Measurements from ENCODE around the gene MICU1.
"Not testable (repeated sequence)": the region's sequence is repeated elsewhere in the genome, so short reads cannot be mapped to it uniquely, and the experiment has no call there.

Gene MICU1

GRCh38 chr10:72375585-72375984 is 250.3 kb downstream of the MICU1 start:
- no peak for DNase-seq

- DNase-seq: no peak
Observed at GRCh38 chr10:72375173-72375572, 250.7 kb downstream of the MICU1 start.

GRCh38 chr10:72370201-72370722 is 255.6 kb downstream of the MICU1 start:
- no peak for DNase-seq

- no peak for DNase-seq
Observed at GRCh38 chr10:72367301-72367960, 258.4 kb downstream of the MICU1 start.

GRCh38 chr10:72365106-72365895 is 260.6 kb downstream of the MICU1 start:
- DNase-seq: no peak

- DNase-seq: peak; percentile 89
Observed at GRCh38 chr10:72364239-72364777, 261.6 kb downstream of the MICU1 start.

- no peak for DNase-seq
Observed at GRCh38 chr10:72356987-72357386, 268.9 kb downstream of the MICU1 start.

- no peak for DNase-seq
Observed at GRCh38 chr10:72356115-72356514, 269.8 kb downstream of the MICU1 start.

- DNase-seq: no peak
Observed at GRCh38 chr10:72355214-72355555, 270.7 kb downstream of the MICU1 start.

- peak; percentile 92 for DNase-seq
Observed at GRCh38 chr10:72354356-72355213, 271.3 kb downstream of the MICU1 start, which contains the start of gene DNAJB12. TSS of gene DNAJB12 (minus strand) at chr10:72354919. CDS start at chr10:72354897, 22 bp downstream.

GRCh38 chr10:72353965-72354355 is 271.9 kb downstream of the MICU1 start:
- DNase-seq: no peak

- DNase-seq: no peak
Observed at GRCh38 chr10:72353028-72353964, 272.6 kb downstream of the MICU1 start.

- DNase-seq: no peak
Observed at GRCh38 chr10:72351479-72351878, 274.4 kb downstream of the MICU1 start.

GRCh38 chr10:72349438-72349837 is 276.4 kb downstream of the MICU1 start:
- DNase-seq: no peak

GRCh38 chr10:72348282-72348681 is 277.6 kb downstream of the MICU1 start:
- DNase-seq: no peak

GRCh38 chr10:72346117-72346516 is 279.8 kb downstream of the MICU1 start:
- not testable (repeated sequence) for DNase-seq

GRCh38 chr10:72344932-72345331 is 280.9 kb downstream of the MICU1 start:
- no peak for DNase-seq

- DNase-seq: no peak
Observed at GRCh38 chr10:72342911-72343310, 283.0 kb downstream of the MICU1 start.

- DNase-seq: no peak
Observed at GRCh38 chr10:72340510-72341261, 285.2 kb downstream of the MICU1 start.

GRCh38 chr10:72338180-72338579 is 287.7 kb downstream of the MICU1 start:
- no peak for DNase-seq

- no peak for DNase-seq
Observed at GRCh38 chr10:72337722-72338121, 288.2 kb downstream of the MICU1 start.

Measured in DMS153 (cell line).